Activated CD4-positive, alpha-beta memory T cell treated with anti-CD3 and anti-CD28 coated beads for 36 hours (primary cell): Measurements from ENCODE around the gene OPALIN. TPM values are rescaled to one million over a fixed set of nuclear protein-coding genes. Genes with fewer than 3 reads are reported as not detected.

ENCODE experiments used
- total RNA-seq, 2 experiments: library from RNA; stranded (reverse); gene quantifications; one replicate each; pipeline ENCODE4 v1.2.3, GENCODE V29; 2021

OPALIN gene
- total RNA-seq, 2 experiments from 2014 or later: not detected

Other genes with a start within 250 kb of the OPALIN start
- gene ZNF518A, start 228.7 kb downstream of the OPALIN start, total RNA-seq: 10 to 100 TPM in 1 of 2 experiments, 1 to 10 TPM in 1; 9.6 to 13.3 TPM
- not detected for gene BLNK, start 87.4 kb downstream of the OPALIN start, total RNA-seq
- gene DNTT, start 54.6 kb downstream of the OPALIN start, total RNA-seq: not detected
- gene TLL2, start 154.9 kb upstream of the OPALIN start, total RNA-seq: under 1 TPM in 1 of 2 experiments, not detected in 1; 0.05 TPM
- gene TM9SF3, start 228.0 kb upstream of the OPALIN start, total RNA-seq: 10 to 100 TPM; 75.6 to 79.7 TPM